H9 (cell line): ENCODE data around the gene ANKRA2. TPM values are rescaled to one million over a fixed set of nuclear protein-coding genes. Genes with fewer than 3 reads are reported as not detected.

Experiments
- DNase-seq: peaks from one replicate; pipeline ENCODE4 v3.0.0-alpha.2; 2017
- H2AFZ ChIP-seq: one replicate; pipeline ENCODE4 v1.6.1; 2013; ENCODE audit warnings: mild to moderate bottlenecking, low read length, control low read depth, moderate library complexity
- H2AK5ac ChIP-seq: 2 replicates; pipeline ENCODE4 v1.6.1; 2013; ENCODE audit warnings: low read length, control low read depth, mixed read lengths; ENCODE audit not compliant: insufficient read length
- H2BK120ac ChIP-seq: one replicate; pipeline ENCODE4 v1.6.1; 2013; ENCODE audit warnings: low read depth, mild to moderate bottlenecking, low read length, control low read depth, inconsistent platforms; ENCODE audit not compliant: poor library complexity, severe bottlenecking
- H2BK12ac ChIP-seq: 2 replicates; pipeline ENCODE4 v1.6.1; 2013; ENCODE audit warnings: low read length, control low read depth, mixed read lengths, low read depth; ENCODE audit not compliant: insufficient read length
- H2BK15ac ChIP-seq: 2 replicates; pipeline ENCODE4 v1.6.1; 2013; ENCODE audit warnings: low read depth, low read length, control low read depth
- H2BK20ac ChIP-seq: one replicate; pipeline ENCODE4 v1.6.1; 2013; ENCODE audit warnings: low read depth, mild to moderate bottlenecking, low read length, control low read depth, inconsistent platforms; ENCODE audit not compliant: poor library complexity, severe bottlenecking
- H2BK5ac ChIP-seq: 2 replicates; pipeline ENCODE4 v1.6.1; 2013; ENCODE audit warnings: low read length, control low read depth, mixed read lengths; ENCODE audit not compliant: insufficient read length
- H3K14ac ChIP-seq: 2 replicates; pipeline ENCODE4 v1.6.1; 2013; ENCODE audit warnings: low read length, control low read depth; ENCODE audit not compliant: insufficient read depth
- H3K18ac ChIP-seq: 2 replicates; pipeline ENCODE4 v1.6.1; 2013; ENCODE audit warnings: low read depth, mild to moderate bottlenecking, mixed read lengths, low read length, control low read depth; ENCODE audit not compliant: insufficient read length
- H3K23ac ChIP-seq: 2 replicates; pipeline ENCODE4 v1.6.1; 2013; ENCODE audit warnings: low read length, control low read depth, mixed read lengths, low read depth; ENCODE audit not compliant: insufficient read length
- H3K23me2 ChIP-seq: 2 replicates; pipeline ENCODE4 v1.6.1; 2013; ENCODE audit warnings: low read depth, mild to moderate bottlenecking, mixed read lengths, low read length, control low read depth; ENCODE audit not compliant: insufficient read length, poor library complexity, severe bottlenecking
- H3K27ac ChIP-seq: 2 replicates; pipeline ENCODE4 v1.5.1; 2013; ENCODE audit warnings: low read length, control low read depth, mixed read lengths, low read depth; ENCODE audit not compliant: insufficient read length
- H3K27me3 ChIP-seq: 2 replicates; pipeline ENCODE4 v1.6.1; 2013; ENCODE audit warnings: low read length, control low read depth, inconsistent platforms; ENCODE audit not compliant: insufficient read depth
- H3K4ac ChIP-seq: 2 replicates; pipeline ENCODE4 v1.6.1; 2013; ENCODE audit warnings: low read depth, mild to moderate bottlenecking, control low read depth, inconsistent platforms, low read length, moderate library complexity
- H3K4me1 ChIP-seq: 2 replicates; pipeline ENCODE4 v1.6.1; 2013; ENCODE audit warnings: low read length, control low read depth, inconsistent platforms; ENCODE audit not compliant: insufficient read depth
- H3K4me2 ChIP-seq: 2 replicates; pipeline ENCODE4 v1.6.1; 2013; ENCODE audit warnings: low read length, control low read depth, mixed read lengths; ENCODE audit not compliant: insufficient read length, insufficient read depth
- H3K56ac ChIP-seq: 2 replicates; pipeline ENCODE4 v1.6.1; 2013; ENCODE audit warnings: low read depth, mild to moderate bottlenecking, mixed read lengths, low read length, control low read depth; ENCODE audit not compliant: insufficient read length
- H3K79me1 ChIP-seq: 2 replicates; pipeline ENCODE4 v1.6.1; 2013; ENCODE audit warnings: low read depth, mild to moderate bottlenecking, moderate library complexity, low read length, control low read depth, inconsistent platforms; ENCODE audit not compliant: insufficient read depth, poor library complexity, severe bottlenecking
- H3K79me2 ChIP-seq: 2 replicates; pipeline ENCODE4 v1.6.1; 2013; ENCODE audit warnings: low read length, control low read depth, inconsistent platforms; ENCODE audit not compliant: insufficient read depth
- H3K9ac ChIP-seq: 2 replicates; pipeline ENCODE4 v1.6.1; 2013; ENCODE audit warnings: low read length, control low read depth, mixed read lengths; ENCODE audit not compliant: insufficient read length; ENCODE audit errors: extremely low read depth
- H3K9me3 ChIP-seq: one replicate; pipeline ENCODE4 v1.6.1; 2013; ENCODE audit warnings: low read depth, low read length, inconsistent platforms; ENCODE audit not compliant: control insufficient read depth
- H3T11ph ChIP-seq: one replicate; pipeline ENCODE4 v1.6.1; 2013; ENCODE audit warnings: mild to moderate bottlenecking, low read length, control low read depth, inconsistent platforms
- H4K20me1 ChIP-seq: one replicate; pipeline ENCODE4 v1.6.1; 2013; ENCODE audit not compliant: control insufficient read depth, insufficient read length, insufficient read depth
- H4K5ac ChIP-seq: 2 replicates; pipeline ENCODE4 v1.6.1; 2013; ENCODE audit warnings: low read depth, mild to moderate bottlenecking, mixed read lengths, low read length, control low read depth; ENCODE audit not compliant: insufficient read length
- H4K8ac ChIP-seq: replicated peaks from 2 replicates; pipeline ENCODE4 v1.6.1; 2013; ENCODE audit warnings: low read length, control low read depth, mixed read lengths, low read depth; ENCODE audit not compliant: insufficient read length
- H4K91ac ChIP-seq: 2 replicates; pipeline ENCODE4 v1.6.1; 2013; ENCODE audit warnings: low read depth, mild to moderate bottlenecking, moderate library complexity, mixed read lengths, low read length, control low read depth; ENCODE audit not compliant: insufficient read length
- H3K27ac Mint-ChIP-seq, 3 experiments: 2 replicates in 2 of 3; 3 replicates in 1 of 3; pipeline ENCODE4 v1.8.0; 2020 to 2021; ENCODE audit warnings: mixed read lengths in 3 of 3, mild to moderate bottlenecking in 1 of 3, moderate library complexity in 1 of 3
- H3K27me3 Mint-ChIP-seq: 2 replicates; pipeline ENCODE4 v1.8.0; 2021; ENCODE audit warnings: low read depth, mild to moderate bottlenecking, moderate library complexity, mixed read lengths
- H3K36me3 Mint-ChIP-seq, 3 experiments: 2 replicates in 2 of 3; 3 replicates in 1 of 3; pipeline ENCODE4 v1.8.0; 2020 to 2021; ENCODE audit warnings: low read depth in 3 of 3, mixed read lengths in 3 of 3; ENCODE audit not compliant: insufficient read depth in 1 of 3
- H3K4me1 Mint-ChIP-seq, 2 experiments: 2 replicates each; pipeline ENCODE4 v1.8.0; 2020; ENCODE audit warnings: mixed read lengths in 2 of 2
- H3K4me3 Mint-ChIP-seq, 2 experiments: 2 replicates in 1 of 2; 3 replicates in 1 of 2; pipeline ENCODE4 v1.8.0; 2020 to 2021; ENCODE audit warnings: mild to moderate bottlenecking in 2 of 2, mixed read lengths in 2 of 2, moderate library complexity in 1 of 2
- H3K9me3 Mint-ChIP-seq, 2 experiments: 2 replicates in 1 of 2; 3 replicates in 1 of 2; pipeline ENCODE4 v1.8.0; 2020; ENCODE audit warnings: mild to moderate bottlenecking in 2 of 2, mixed read lengths in 2 of 2, moderate library complexity in 1 of 2
- WGBS: extraction: QIAGEN DNeasy Blood & Tissue Kit; methylation state at CpG from one replicate; pipeline ENCODE4 v1.1.7; 2013; ENCODE audit warnings: missing lambda C conversion rate, low lambda C conversion rate, mixed read lengths; ENCODE audit not compliant: insufficient read length; ENCODE audit errors: extremely low coverage; 5-methylcytosine and 5-hydroxymethylcytosine counted together
- total RNA-seq: library from RNA; stranded (reverse); gene quantifications from 2 replicates; pipeline ENCODE4 v1.2.1, GENCODE V29; 2021
- TF ChIP-seq, protein P1 (sequence below): fragments of 200-600 bp; sonication (generic); conservative IDR thresholded peaks from 3 replicates; pipeline ENCODE4 v1.8.0; 2021; ENCODE audit warnings: antibody characterized with exemption, mild to moderate bottlenecking

The ANKRA2 gene
- total RNA-seq, 1 experiment from 2014 or later, result 8.9 TPM

DNA sequence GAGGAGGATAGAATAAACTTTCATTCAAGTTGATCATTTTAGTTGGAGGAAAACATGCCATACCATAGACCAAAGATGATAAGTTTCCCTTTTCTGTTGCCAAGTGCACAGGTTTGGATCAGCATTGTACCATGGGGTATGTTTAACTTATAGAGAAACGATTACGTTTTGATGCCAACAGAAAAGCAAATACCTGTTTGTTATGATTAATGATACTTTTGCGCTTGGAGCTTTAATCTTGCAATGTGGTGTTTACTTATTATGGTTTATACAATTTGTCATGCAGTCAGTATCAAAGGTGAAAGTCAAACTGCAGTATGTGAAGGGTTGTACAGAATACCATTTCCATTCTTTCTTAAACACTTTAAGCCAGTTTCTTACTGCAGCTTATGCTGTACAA lies 47.4 kb upstream of the ANKRA2 start:
- Histone ChIP-seq H2AK5ac (no peak overlapping the region), H2BK12ac (no peak overlapping the region), H3K23ac (no peak overlapping the region), H3T11ph (no peak overlapping the region), H3K27ac (no peak overlapping the region), H4K91ac (no peak overlapping the region), H2AFZ (no peak overlapping the region), H3K4me1 (no peaks in the 10 kb centered on the region), H3K18ac (no peak overlapping the region), H3K4ac (no peak overlapping the region), H3K79me1 (no peaks in the 10 kb centered on the region), H3K27me3 (no peaks in the 10 kb centered on the region), H4K5ac (no peak overlapping the region), H2BK5ac (no peak overlapping the region), H3K23me2 (no peaks in the 10 kb centered on the region), H2BK15ac (no peak overlapping the region), H4K20me1 (no peaks in the 10 kb centered on the region), H3K4me2 (no peak overlapping the region), H3K9ac (no peak overlapping the region), H2BK20ac (no peak overlapping the region), H3K56ac (no peak overlapping the region), H2BK120ac (no peak overlapping the region), H4K8ac (no peak overlapping the region), H3K79me2 (no peaks in the 10 kb centered on the region), H3K14ac (no peak overlapping the region), H3K9me3 (no peaks in the 10 kb centered on the region)
- H3K36me3 Mint-ChIP-seq, result no peaks in the 10 kb centered on the region
- peaks cover 2 to 5% of the 10 kb centered on the region in 2 experiments; a peak in 2 of 4 replicates for H3K4me1 Mint-ChIP-seq
- no peaks in the 10 kb centered on the region for H3K9me3 Mint-ChIP-seq
- H3K27me3 Mint-ChIP-seq, result peaks cover 9% of the 10 kb centered on the region; the same call in 1 of the 2 replicates
- H3K27ac Mint-ChIP-seq, result no peak overlapping the region
- WGBS, result no CpG with 5 or more reads among the region's 3 CpGs
- TF ChIP-seq, protein P1, sequence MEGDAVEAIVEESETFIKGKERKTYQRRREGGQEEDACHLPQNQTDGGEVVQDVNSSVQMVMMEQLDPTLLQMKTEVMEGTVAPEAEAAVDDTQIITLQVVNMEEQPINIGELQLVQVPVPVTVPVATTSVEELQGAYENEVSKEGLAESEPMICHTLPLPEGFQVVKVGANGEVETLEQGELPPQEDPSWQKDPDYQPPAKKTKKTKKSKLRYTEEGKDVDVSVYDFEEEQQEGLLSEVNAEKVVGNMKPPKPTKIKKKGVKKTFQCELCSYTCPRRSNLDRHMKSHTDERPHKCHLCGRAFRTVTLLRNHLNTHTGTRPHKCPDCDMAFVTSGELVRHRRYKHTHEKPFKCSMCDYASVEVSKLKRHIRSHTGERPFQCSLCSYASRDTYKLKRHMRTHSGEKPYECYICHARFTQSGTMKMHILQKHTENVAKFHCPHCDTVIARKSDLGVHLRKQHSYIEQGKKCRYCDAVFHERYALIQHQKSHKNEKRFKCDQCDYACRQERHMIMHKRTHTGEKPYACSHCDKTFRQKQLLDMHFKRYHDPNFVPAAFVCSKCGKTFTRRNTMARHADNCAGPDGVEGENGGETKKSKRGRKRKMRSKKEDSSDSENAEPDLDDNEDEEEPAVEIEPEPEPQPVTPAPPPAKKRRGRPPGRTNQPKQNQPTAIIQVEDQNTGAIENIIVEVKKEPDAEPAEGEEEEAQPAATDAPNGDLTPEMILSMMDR, result no peak
- DNase-seq, result no peak
- no peak overlapping the region for H3K4me3 Mint-ChIP-seq
